ENCODE results near the gene HERC4.

DNA sequence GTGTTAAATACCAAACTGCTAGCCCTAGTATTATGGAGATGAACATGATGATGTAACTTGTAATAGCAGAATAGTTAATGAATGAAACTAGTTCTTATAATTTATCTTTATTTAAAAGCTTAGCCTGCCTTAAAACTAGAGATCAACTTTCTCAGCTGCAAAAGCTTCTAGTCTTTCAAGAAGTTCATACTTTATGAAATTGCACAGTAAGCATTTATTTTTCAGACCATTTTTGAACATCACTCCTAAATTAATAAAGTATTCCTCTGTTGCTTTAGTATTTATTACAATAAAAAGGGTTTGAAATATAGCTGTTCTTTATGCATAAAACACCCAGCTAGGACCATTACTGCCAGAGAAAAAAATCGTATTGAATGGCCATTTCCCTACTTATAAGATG, 157.4 kb downstream of the HERC4 start:
- TF ChIP-seq CTCF (conservative IDR thresholded peaks at IDR 0.05; ENCODE audit: low read length) (no peak), EZH2phosphoT487 (IDR thresholded peaks at IDR 0.05; ENCODE audit: borderline replicate concordance) (no peak)

Measured in Loucy (cell line).